GM12891 (cell line): Measurements from ENCODE around the gene POFUT2. TPM values are rescaled to one million over a fixed set of nuclear protein-coding genes. Genes with fewer than 3 reads are reported as not detected.
A peak's percentile ranks its signal among the peaks of the same experiment; 100 is the strongest.

ENCODE experiments used
- DNase-seq: peaks from one replicate; pipeline ENCODE4 v3.0.0; 2011; ENCODE audit warnings: low spot score; ENCODE audit not compliant: insufficient read length
- FAIRE-seq: peaks from 2 replicates; lab custom pipeline; 2011; peaks lifted over from hg19 to GRCh38; lab: Jason Lieb, UNC
- PAX5 ChIP-seq: IDR thresholded peaks from 2 replicates; pipeline ENCODE4 v1.6.1; 2011; ENCODE audit warnings: low read length, moderate library complexity, mild to moderate bottlenecking; ENCODE audit not compliant: insufficient read depth, severe bottlenecking
- POLR2A ChIP-seq: IDR thresholded peaks from 2 replicates; pipeline ENCODE4 v1.6.1; 2011; ENCODE audit warnings: low read depth, low read length, control low read depth
- POLR2AphosphoS5 ChIP-seq: IDR thresholded peaks from 2 replicates; pipeline ENCODE4 v1.6.1; 2011; ENCODE audit warnings: low read depth, low read length, control low read depth
- POU2F2 ChIP-seq: IDR thresholded peaks from 2 replicates; pipeline ENCODE4 v1.6.1; 2011; ENCODE audit warnings: low read depth, mild to moderate bottlenecking, control low read depth, low read length, moderate library complexity
- SPI1 ChIP-seq: IDR thresholded peaks from 2 replicates; pipeline ENCODE4 v1.6.1; 2011; ENCODE audit warnings: low read depth, low read length, control low read depth
- TAF1 ChIP-seq: IDR thresholded peaks from 2 replicates; pipeline ENCODE4 v1.6.1; 2011; ENCODE audit warnings: low read depth, low read length, control low read depth
- polyA plus RNA-seq: library from polyadenylated mRNA; unstranded; fragments of >200 nt; gene quantifications from one replicate; pipeline ENCODE4 v1.2.1, GENCODE V29; 2012; ENCODE audit warnings: low read depth, missing spikeins, inconsistent platforms; ENCODE audit not compliant: missing spikeins

POFUT2 gene, protein sequence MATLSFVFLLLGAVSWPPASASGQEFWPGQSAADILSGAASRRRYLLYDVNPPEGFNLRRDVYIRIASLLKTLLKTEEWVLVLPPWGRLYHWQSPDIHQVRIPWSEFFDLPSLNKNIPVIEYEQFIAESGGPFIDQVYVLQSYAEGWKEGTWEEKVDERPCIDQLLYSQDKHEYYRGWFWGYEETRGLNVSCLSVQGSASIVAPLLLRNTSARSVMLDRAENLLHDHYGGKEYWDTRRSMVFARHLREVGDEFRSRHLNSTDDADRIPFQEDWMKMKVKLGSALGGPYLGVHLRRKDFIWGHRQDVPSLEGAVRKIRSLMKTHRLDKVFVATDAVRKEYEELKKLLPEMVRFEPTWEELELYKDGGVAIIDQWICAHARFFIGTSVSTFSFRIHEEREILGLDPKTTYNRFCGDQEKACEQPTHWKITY
- polyA plus RNA-seq: 8.8 TPM

GRCh38 chr21:45287438-45288391, at the start of gene POFUT2:
Gene POFUT2 (minus strand): TSS chr21:45287895. CDS start chr21:45287871, 24 bp downstream.
- DNase-seq: peak; percentile 99
- FAIRE-seq: peak; percentile 100
- TF ChIP-seq TAF1: peak; percentile 64; the same call in 1 of the 2 replicates
- 0 out of 2 replicates have a peak, but pooled peaks have one; percentile 22 for TF ChIP-seq POU2F2
- no peak for TF ChIP-seq SPI1
- TF ChIP-seq POLR2AphosphoS5: peak; percentile 77
- no peak for TF ChIP-seq PAX5
- peak; percentile 64; the same call in 1 of the 2 replicates for TF ChIP-seq POLR2A

DNA sequence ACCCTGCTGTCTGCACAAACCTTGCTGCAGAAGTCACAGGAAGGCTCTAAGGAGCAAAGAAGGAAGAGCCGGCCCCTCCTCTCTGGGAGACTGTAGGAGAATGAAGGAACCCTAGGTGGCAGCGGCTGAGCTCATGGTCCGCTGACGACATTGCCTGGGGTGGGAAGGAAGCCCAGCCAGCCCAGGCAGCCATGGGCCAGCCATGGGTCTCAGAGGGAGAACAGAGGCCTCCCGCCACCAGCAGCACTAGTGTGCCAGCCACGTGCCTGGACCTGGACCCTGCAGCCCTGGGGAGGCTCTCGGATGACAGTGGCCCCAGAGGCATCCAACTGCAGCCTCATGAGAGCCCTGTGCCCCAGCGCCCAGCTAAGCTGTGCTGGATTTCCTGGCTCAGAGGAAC, 49.2 kb upstream of the POFUT2 start:
- DNase-seq (no peak), FAIRE-seq (no peak)
- TF ChIP-seq TAF1 (no peak), PAX5 (no peak), POLR2AphosphoS5 (no peak), SPI1 (no peak), POU2F2 (no peak), POLR2A (no peak)

DNA sequence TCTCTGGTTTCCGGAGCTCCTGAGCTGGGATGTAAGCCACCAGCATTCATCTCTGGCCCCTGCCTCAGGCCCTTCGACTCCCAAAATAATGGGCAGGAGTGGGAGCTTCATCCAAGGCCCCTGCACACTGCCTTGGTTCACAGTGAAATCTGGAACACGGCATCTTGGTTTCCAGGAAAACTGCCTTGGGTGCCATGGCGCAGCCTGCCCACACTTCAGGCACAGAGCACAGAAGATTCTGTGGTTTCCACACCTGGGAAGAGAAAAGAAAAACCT, 48.8 kb upstream of the POFUT2 start:
- DNase-seq (no peak), FAIRE-seq (no peak)
- TF ChIP-seq POLR2AphosphoS5 (no peak), PAX5 (no peak), POU2F2 (no peak), TAF1 (no peak)

- no peak for DNase-seq
- TF ChIP-seq TAF1 (no peak), POLR2A (no peak), PAX5 (no peak), POU2F2 (no peak), POLR2AphosphoS5 (no peak), SPI1 (no peak)
- no peak for FAIRE-seq
Observed at GRCh38 chr21:45335761-45336534, 48.3 kb upstream of the POFUT2 start.

GRCh38 chr21:45335151-45335760, 47.6 kb upstream of the POFUT2 start:
- DNase-seq: no peak
- FAIRE-seq: no peak
- TF ChIP-seq POU2F2: no peak
- TF ChIP-seq TAF1: no peak
- no peak for TF ChIP-seq PAX5

DNA sequence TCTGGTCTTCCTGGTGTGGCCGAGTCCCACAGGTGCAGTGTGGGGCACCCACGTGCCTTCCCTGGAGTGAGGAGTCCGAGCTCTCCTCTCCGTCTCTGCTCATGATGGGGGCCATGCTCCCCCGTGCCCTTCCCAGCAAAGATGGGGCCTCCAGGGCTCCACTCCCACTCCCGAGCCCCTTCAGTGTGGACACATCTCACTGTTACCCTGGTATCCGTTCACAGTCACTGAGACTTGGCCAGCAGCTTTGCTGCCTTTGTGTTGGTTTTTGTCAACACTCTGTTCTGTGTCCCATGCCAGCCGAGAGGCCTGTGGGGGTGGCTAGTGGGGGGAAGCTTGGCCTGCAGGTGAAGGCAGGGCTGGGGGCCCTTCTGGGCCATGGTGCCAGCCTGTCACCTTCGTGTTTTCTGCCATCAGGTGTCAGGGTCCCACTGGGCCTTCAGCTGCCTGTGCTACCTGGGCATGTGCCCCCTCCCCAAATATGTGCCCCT, 46.9 kb upstream of the POFUT2 start:
- no peak for DNase-seq
- FAIRE-seq: no peak
- no peak for TF ChIP-seq POLR2AphosphoS5
- TF ChIP-seq PAX5: no peak
- no peak for TF ChIP-seq POLR2A
- no peak for TF ChIP-seq POU2F2
- TF ChIP-seq SPI1: no peak
- no peak for TF ChIP-seq TAF1

DNA sequence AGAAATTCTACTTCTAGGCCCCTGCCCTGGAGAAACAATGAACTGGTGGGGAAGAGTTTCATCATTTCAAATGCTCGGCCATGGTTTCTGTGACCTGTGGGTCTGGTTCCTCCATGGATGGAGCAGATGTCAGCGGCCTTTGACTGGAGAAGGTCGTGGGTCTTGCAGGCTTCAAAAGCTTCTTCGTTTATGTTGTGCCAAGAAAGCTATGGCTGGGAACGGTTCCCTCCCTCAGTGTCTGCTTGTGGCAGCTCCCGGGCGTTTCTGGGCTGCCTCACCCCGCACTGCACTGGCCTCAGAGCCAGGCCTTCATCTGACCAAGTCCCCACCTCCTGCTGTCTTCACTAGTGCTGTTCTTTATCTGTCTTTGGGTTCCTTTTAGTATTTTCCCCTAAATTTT, 46.4 kb upstream of the POFUT2 start:
- TF ChIP-seq TAF1: no peak
- TF ChIP-seq SPI1: no peak
- no peak for TF ChIP-seq PAX5
- no peak for TF ChIP-seq POLR2A
- no peak for TF ChIP-seq POLR2AphosphoS5
- no peak for TF ChIP-seq POU2F2
- FAIRE-seq (no peak), DNase-seq (no peak)

GRCh38 chr21:45333583-45334121, 46.0 kb upstream of the POFUT2 start:
- FAIRE-seq (no peak), DNase-seq (no peak)
- TF ChIP-seq POLR2A (no peak), PAX5 (no peak), TAF1 (no peak), POLR2AphosphoS5 (no peak), SPI1 (no peak), POU2F2 (no peak)
